Measurements from ENCODE around the gene TOM1.

Gene TOM1

GRCh38 chr22:35299673-35300499 lies at the start of gene TOM1:
Gene TOM1, plus strand, starts transcription at chr22:35299894. Its CDS starts 35 bp downstream, at chr22:35299929.
- peak; percentile 98 for DNase-seq (ENCODE audit: low spot score)

- no peak for DNase-seq (ENCODE audit: low spot score)
These were observed 49.5 kb upstream of the TOM1 start for GRCh38 chr22:35250156-35250555.

GRCh38 chr22:35253946-35254345 lies 45.7 kb upstream of the TOM1 start:
- no peak for DNase-seq (ENCODE audit: low spot score)

GRCh38 chr22:35257002-35257320 lies 42.7 kb upstream of the TOM1 start:
- DNase-seq (ENCODE audit: low spot score), result no peak

- peak; percentile 97 for DNase-seq (ENCODE audit: low spot score)
These were observed 42.1 kb upstream of the TOM1 start, which contains the start of gene HMGXB4 for GRCh38 chr22:35257321-35258190. Gene HMGXB4, plus strand, starts transcription at chr22:35257493. Its CDS starts 4,898 bp downstream, at chr22:35262391.

- DNase-seq (ENCODE audit: low spot score), result no peak
These were observed 41.3 kb upstream of the TOM1 start for GRCh38 chr22:35258191-35258988.

GRCh38 chr22:35264986-35265385 lies 34.7 kb upstream of the TOM1 start:
- no peak for DNase-seq (ENCODE audit: low spot score)

GRCh38 chr22:35266277-35266676 lies 33.4 kb upstream of the TOM1 start:
- DNase-seq (ENCODE audit: low spot score), result no peak

GRCh38 chr22:35269630-35270029 lies 30.1 kb upstream of the TOM1 start:
- DNase-seq (ENCODE audit: low spot score), result no peak

GRCh38 chr22:35274154-35274871 lies 25.4 kb upstream of the TOM1 start:
- DNase-seq (ENCODE audit: low spot score), result no peak

GRCh38 chr22:35275580-35275979 lies 24.1 kb upstream of the TOM1 start:
- DNase-seq (ENCODE audit: low spot score), result no peak

- DNase-seq (ENCODE audit: low spot score), result no peak
These were observed 23.7 kb upstream of the TOM1 start for GRCh38 chr22:35276019-35276418.

GRCh38 chr22:35288116-35288515 lies 11.6 kb upstream of the TOM1 start:
- DNase-seq (ENCODE audit: low spot score), result no peak

GRCh38 chr22:35292786-35293185 lies 6.9 kb upstream of the TOM1 start:
- no peak for DNase-seq (ENCODE audit: low spot score)

GRCh38 chr22:35296051-35296450 lies 3.6 kb upstream of the TOM1 start:
- no peak for DNase-seq (ENCODE audit: low spot score)

GRCh38 chr22:35299217-35299672 lies 449 bp upstream of the TOM1 start:
- DNase-seq (ENCODE audit: low spot score), result peak; percentile 20

GRCh38 chr22:35301372-35301874 lies 1.7 kb downstream of the TOM1 start:
- peak; percentile 93 for DNase-seq (ENCODE audit: low spot score)

GRCh38 chr22:35303029-35303624 lies 3.4 kb downstream of the TOM1 start:
- no peak for DNase-seq (ENCODE audit: low spot score)

GRCh38 chr22:35305525-35306070 lies 5.9 kb downstream of the TOM1 start:
- no peak for DNase-seq (ENCODE audit: low spot score)

- no peak for DNase-seq (ENCODE audit: low spot score)
These were observed 6.8 kb downstream of the TOM1 start for GRCh38 chr22:35306350-35306967.
